ENCODE measurements around the gene TP53TG3F. TPM values are rescaled to one million over a fixed set of nuclear protein-coding genes. Genes with fewer than 3 reads are reported as not detected.
"Not testable (repeated sequence)": the region's sequence is repeated elsewhere in the genome, so short reads cannot be mapped to it uniquely, and the experiment has no call there.

Gene TP53TG3F
- total RNA-seq: not detected
- long read RNA-seq: 0 reads

GRCh38 chr16:33459312-33459711, at the start of gene TP53TG3F:
TP53TG3F (plus strand) TSS chr16:33459612; CDS start chr16:33459680, 68 bp downstream.
- DNase-seq; ATAC-seq; intact Hi-C loops (cut with micrococcal nuclease): not testable (repeated sequence)

GRCh38 chr16:33491611-33492010, 32.2 kb downstream of the TP53TG3F start:
- ATAC-seq; DNase-seq; intact Hi-C loops (cut with micrococcal nuclease): not testable (repeated sequence)

GRCh38 chr16:33507231-33507630, 47.8 kb downstream of the TP53TG3F start:
- intact Hi-C loops (cut with micrococcal nuclease); ATAC-seq; DNase-seq: not testable (repeated sequence)

- DNase-seq; intact Hi-C loops (cut with micrococcal nuclease): not testable (repeated sequence)
- ATAC-seq: peak; percentile 54
These were observed 49.7 kb downstream of the TP53TG3F start for GRCh38 chr16:33509070-33509469.

- ATAC-seq; intact Hi-C loops (cut with micrococcal nuclease); DNase-seq: not testable (repeated sequence)
These were observed 50.5 kb downstream of the TP53TG3F start for GRCh38 chr16:33509906-33510305.

Other genes starting within 250 kb of the TP53TG3F start
- not detected for gene TP53TG3E, start 155.3 kb upstream of the TP53TG3F start, total RNA-seq
- gene TP53TG3B, start 98.8 kb upstream of the TP53TG3F start, total RNA-seq: not detected

Measured in left ventricle myocardium superior (tissue), 1 donor.